Natural killer cell (primary cell): ENCODE data around the gene OR5B2. TPM values are rescaled to one million over a fixed set of nuclear protein-coding genes. Genes with fewer than 3 reads are reported as not detected.
"Not testable (repeated sequence)": the region's sequence is repeated elsewhere in the genome, so short reads cannot be mapped to it uniquely, and the experiment has no call there.

Experiments
- ATAC-seq, 3 donors: fragments of 150-1000 bp in 2 of 3; fragments of 200-7000 bp in 1 of 3; cut with Tn5 transposase; 1 replicate in 1 of 3; 2 replicates in 2 of 3; pipeline ENCODE4 v1.10.0; 2021; ENCODE audit warnings: mild to moderate bottlenecking in 2 of 3, moderate library complexity in 2 of 3
- DNase-seq, 2 donors: peaks; one replicate each; pipeline versions ENCODE4 v3.0.0 to v3.0.0-alpha.2; 2013 to 2021; ENCODE audit warnings: mixed read lengths in 1 of 2
- H3K27ac ChIP-seq: one replicate; pipeline ENCODE4 v1.5.1; 2013; ENCODE audit warnings: mild to moderate bottlenecking, low read length
- H3K27me3 ChIP-seq: one replicate; pipeline ENCODE4 v1.6.1; 2013; ENCODE audit warnings: low read length; ENCODE audit not compliant: control insufficient read depth, insufficient read depth
- H3K36me3 ChIP-seq: one replicate; pipeline ENCODE4 v1.6.1; 2013; ENCODE audit warnings: low read length; ENCODE audit not compliant: control insufficient read depth, insufficient read depth
- H3K4me1 ChIP-seq: one replicate; pipeline ENCODE4 v1.6.1; 2013; ENCODE audit warnings: low read length; ENCODE audit not compliant: control insufficient read depth, insufficient read depth
- H3K4me3 ChIP-seq: one replicate; pipeline ENCODE4 v1.5.1; 2013; ENCODE audit warnings: low read length
- H3K9me3 ChIP-seq: one replicate; pipeline ENCODE4 v1.6.1; 2013; ENCODE audit warnings: low read length; ENCODE audit not compliant: control insufficient read depth, insufficient read depth
- H3K27ac Mint-ChIP-seq, 2 donors: one replicate each; pipeline ENCODE4 v1.8.0; 2022; ENCODE audit warnings: mild to moderate bottlenecking in 2 of 2, mixed read lengths in 2 of 2, moderate library complexity in 1 of 2
- H3K27me3 Mint-ChIP-seq, 2 donors: one replicate each; pipeline ENCODE4 v1.8.0; 2022; ENCODE audit warnings: low read depth in 2 of 2, mixed read lengths in 2 of 2
- H3K36me3 Mint-ChIP-seq: one replicate; pipeline ENCODE4 v1.8.0; 2022; ENCODE audit warnings: mixed read lengths
- H3K4me1 Mint-ChIP-seq, 2 donors: one replicate each; pipeline ENCODE4 v1.8.0; 2022; ENCODE audit warnings: mixed read lengths in 2 of 2
- H3K4me3 Mint-ChIP-seq: one replicate; pipeline ENCODE4 v1.8.0; 2022; ENCODE audit warnings: mild to moderate bottlenecking, moderate library complexity, mixed read lengths
- H3K9me3 Mint-ChIP-seq, 2 donors: one replicate each; pipeline ENCODE4 v1.8.0; 2022; ENCODE audit warnings: mixed read lengths in 2 of 2
- CTCF ChIP-seq: fragments of 200-600 bp; IDR thresholded peaks from one replicate; pipeline ENCODE4 v1.8.0; 2022; ENCODE audit warnings: antibody characterized with exemption
- WGBS: methylation state at CpG from one replicate; pipeline ENCODE4 v1.1.7; 2013; ENCODE audit warnings: missing lambda C conversion rate; ENCODE audit not compliant: insufficient coverage; 5-methylcytosine and 5-hydroxymethylcytosine counted together
- intact Hi-C: fragments of 100-400 bp; cut with micrococcal nuclease; formaldehyde crosslinking; loops from one replicate; pipeline ENCODE4 v1.14.2; 2022
- total RNA-seq, 4 donors: library from RNA; stranded (reverse); fragments of 120-200 nt in 1 of 4; gene quantifications; one replicate each; pipeline versions ENCODE4 v1.2.3 to v1.2.4, GENCODE V29; 2013 to 2022

OR5B2 gene
- total RNA-seq, 3 donors from 2014 or later (not counting 1 experiment from before 2014, with no cell fraction given), result not detected

GRCh38 chr11:58429273-58429672 is 1.4 kb upstream of the OR5B2 start:
- ATAC-seq, result no peak

GRCh38 chr11:58406774-58407173 is 21.1 kb downstream of the OR5B2 start, which contains the start of gene OR5B3:
Gene OR5B3, minus strand, starts transcription at chr11:58406874. Its CDS starts 3,465 bp downstream, at chr11:58403409.
- ATAC-seq (no peak), DNase-seq (no peak)
- Mint-ChIP-seq H3K36me3 (no peaks in the 10 kb centered on the region), H3K27ac (no peak within 1 kb of the TSS), H3K27me3 (peaks cover 0 to 3% of the 10 kb centered on the region in 2 donors), H3K4me3 (no peak within 1 kb of the TSS), H3K9me3 (peaks cover 6% of the 10 kb centered on the region in 2 donors), H3K4me1 (no peaks in the 10 kb centered on the region)
- Histone ChIP-seq H3K9me3 (peaks cover 3% of the 10 kb centered on the region), H3K4me3 (no peak within 1 kb of the TSS), H3K4me1 (no peaks in the 10 kb centered on the region), H3K36me3 (no peaks in the 10 kb centered on the region), H3K27ac (no peak within 1 kb of the TSS), H3K27me3 (no peaks in the 10 kb centered on the region)
- intact Hi-C loops, result no loop called here
- TF ChIP-seq CTCF, result no peak
- WGBS, result no CpG with 5 or more reads among the region's 1 CpG

More at GRCh38 chr11:58429273-58429672, 1.4 kb upstream of the OR5B2 start:
- Histone ChIP-seq H3K27me3 (peaks cover 4% of the 10 kb centered on the region), H3K9me3 (peaks cover 5% of the 10 kb centered on the region), H3K4me3 (no peak overlapping the region), H3K36me3 (no peaks in the 10 kb centered on the region), H3K4me1 (no peaks in the 10 kb centered on the region), H3K27ac (no peak overlapping the region)
- DNase-seq, result no peak
- Mint-ChIP-seq H3K9me3 (peaks cover 0 to 3% of the 10 kb centered on the region in 2 donors), H3K4me3 (no peak overlapping the region), H3K27me3 (peaks cover 16 to 17% of the 10 kb centered on the region in 2 donors), H3K27ac (no peak overlapping the region), H3K36me3 (peaks cover 10% of the 10 kb centered on the region), H3K4me1 (no peaks in the 10 kb centered on the region)
- intact Hi-C loops, result no loop called here
- TF ChIP-seq CTCF, result no peak
- no CpG with 5 or more reads among the region's 1 CpG for WGBS

- H3K36me3 Mint-ChIP-seq, ATAC-seq, H3K4me3 Mint-ChIP-seq, H3K9me3 Mint-ChIP-seq, H3K27ac Mint-ChIP-seq, H3K4me1 ChIP-seq, H3K27me3 ChIP-seq, H3K4me3 ChIP-seq, H3K9me3 ChIP-seq, intact Hi-C loops, H3K27ac ChIP-seq, DNase-seq, H3K4me1 Mint-ChIP-seq, H3K27me3 Mint-ChIP-seq, H3K36me3 ChIP-seq: not testable (repeated sequence)
- no CpG with 5 or more reads among the region's 2 CpGs for WGBS
These were observed 28.3 kb downstream of the OR5B2 start for GRCh38 chr11:58399622-58400021.

- no peak for TF ChIP-seq CTCF
- Mint-ChIP-seq H3K27ac (no peak overlapping the region), H3K9me3 (peaks cover 2 to 5% of the 10 kb centered on the region in 2 donors), H3K4me3 (no peak overlapping the region), H3K36me3 (no peaks in the 10 kb centered on the region), H3K4me1 (no peaks in the 10 kb centered on the region), H3K27me3 (peaks cover 3 to 9% of the 10 kb centered on the region in 2 donors)
- intact Hi-C loops, result no loop called here
- Histone ChIP-seq H3K4me3 (no peak overlapping the region), H3K4me1 (no peaks in the 10 kb centered on the region), H3K27me3 (no peaks in the 10 kb centered on the region), H3K9me3 (no peaks in the 10 kb centered on the region), H3K27ac (no peak overlapping the region), H3K36me3 (no peaks in the 10 kb centered on the region)
- no peak for DNase-seq
- no peak for ATAC-seq
- no CpG with 5 or more reads among the region's 2 CpGs for WGBS
These were observed 32.3 kb downstream of the OR5B2 start for GRCh38 chr11:58395581-58395980.
